NT2/D1 (cell line): ENCODE results near the gene PRR9.

Experiments
- SUZ12 ChIP-seq: IDR thresholded peaks from 2 replicates; pipeline ENCODE4 v1.6.1; 2011; ENCODE audit not compliant: insufficient read length, insufficient read depth; ENCODE audit errors: extremely low read depth
- YY1 ChIP-seq: IDR thresholded peaks from 2 replicates; pipeline ENCODE4 v1.6.1; 2011; ENCODE audit not compliant: insufficient read length, insufficient read depth
- ZNF274 ChIP-seq: IDR thresholded peaks from 2 replicates; pipeline ENCODE4 v1.6.1; 2011; ENCODE audit warnings: mild to moderate bottlenecking, low read depth, low read length

DNA sequence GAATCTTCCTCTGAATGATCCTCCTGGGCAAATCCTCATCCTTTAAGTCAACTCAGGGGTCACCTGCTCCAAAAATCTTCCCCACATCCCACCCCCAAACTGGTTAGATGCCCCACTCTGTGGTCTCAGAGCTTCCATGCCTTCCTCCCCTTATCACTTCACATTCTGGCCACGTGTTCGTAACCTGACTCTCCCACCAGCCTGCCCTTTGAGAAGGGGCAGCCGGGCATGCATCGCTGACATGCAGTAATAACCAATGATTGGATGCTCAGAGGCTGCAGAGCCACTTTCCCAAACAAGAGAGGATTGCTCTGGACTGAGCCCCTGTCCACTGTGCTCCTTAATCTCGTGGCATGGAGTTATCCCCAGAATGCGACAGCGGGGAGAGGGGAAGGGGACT lies 7.2 kb upstream of the PRR9 start:
- TF ChIP-seq ZNF274 = no peak
- no peak for TF ChIP-seq SUZ12
- TF ChIP-seq YY1 = no peak
